Epithelial cell of esophagus (primary cell): ENCODE data around the gene CLDND2.

Experiments used
- DNase-seq: peaks from one replicate; pipeline ENCODE4 v3.0.0; 2010; ENCODE audit warnings: low read depth
- H3K4me3 ChIP-seq: 2 replicates; pipeline ENCODE4 v1.5.1; 2011; ENCODE audit warnings: mild to moderate bottlenecking, low read length, control low read depth
- TF ChIP-seq, protein P1 (sequence below): IDR thresholded peaks from 2 replicates; pipeline ENCODE4 v1.5.1; 2011; ENCODE audit warnings: low read depth, mild to moderate bottlenecking, low read length, control low read depth, inconsistent platforms; ENCODE audit not compliant: insufficient read depth; ENCODE audit errors: missing control alignments

Gene CLDND2

DNA sequence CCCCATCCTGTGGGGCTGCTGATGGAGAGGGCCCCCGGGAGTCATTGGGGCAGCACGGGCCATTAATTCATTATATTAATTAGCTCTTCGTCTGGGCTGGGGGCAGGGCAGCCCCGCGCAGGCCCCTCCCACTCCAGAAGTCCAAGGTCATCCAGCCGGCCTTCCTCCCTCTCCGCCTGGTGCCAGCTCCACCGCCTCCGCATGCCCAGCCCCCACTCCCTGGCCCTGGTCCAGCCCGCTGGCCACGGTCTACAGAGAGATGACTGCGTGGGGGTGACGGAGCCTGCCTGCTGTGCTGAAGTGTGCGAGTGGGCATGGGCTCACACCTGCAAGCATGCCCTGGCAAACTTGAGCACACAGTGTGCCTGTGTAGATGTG lies 48.5 kb downstream of the CLDND2 start:
- TF ChIP-seq, protein P1, sequence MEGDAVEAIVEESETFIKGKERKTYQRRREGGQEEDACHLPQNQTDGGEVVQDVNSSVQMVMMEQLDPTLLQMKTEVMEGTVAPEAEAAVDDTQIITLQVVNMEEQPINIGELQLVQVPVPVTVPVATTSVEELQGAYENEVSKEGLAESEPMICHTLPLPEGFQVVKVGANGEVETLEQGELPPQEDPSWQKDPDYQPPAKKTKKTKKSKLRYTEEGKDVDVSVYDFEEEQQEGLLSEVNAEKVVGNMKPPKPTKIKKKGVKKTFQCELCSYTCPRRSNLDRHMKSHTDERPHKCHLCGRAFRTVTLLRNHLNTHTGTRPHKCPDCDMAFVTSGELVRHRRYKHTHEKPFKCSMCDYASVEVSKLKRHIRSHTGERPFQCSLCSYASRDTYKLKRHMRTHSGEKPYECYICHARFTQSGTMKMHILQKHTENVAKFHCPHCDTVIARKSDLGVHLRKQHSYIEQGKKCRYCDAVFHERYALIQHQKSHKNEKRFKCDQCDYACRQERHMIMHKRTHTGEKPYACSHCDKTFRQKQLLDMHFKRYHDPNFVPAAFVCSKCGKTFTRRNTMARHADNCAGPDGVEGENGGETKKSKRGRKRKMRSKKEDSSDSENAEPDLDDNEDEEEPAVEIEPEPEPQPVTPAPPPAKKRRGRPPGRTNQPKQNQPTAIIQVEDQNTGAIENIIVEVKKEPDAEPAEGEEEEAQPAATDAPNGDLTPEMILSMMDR = no peak
- H3K4me3 ChIP-seq = no peak overlapping the region
- DNase-seq = no peak

DNA sequence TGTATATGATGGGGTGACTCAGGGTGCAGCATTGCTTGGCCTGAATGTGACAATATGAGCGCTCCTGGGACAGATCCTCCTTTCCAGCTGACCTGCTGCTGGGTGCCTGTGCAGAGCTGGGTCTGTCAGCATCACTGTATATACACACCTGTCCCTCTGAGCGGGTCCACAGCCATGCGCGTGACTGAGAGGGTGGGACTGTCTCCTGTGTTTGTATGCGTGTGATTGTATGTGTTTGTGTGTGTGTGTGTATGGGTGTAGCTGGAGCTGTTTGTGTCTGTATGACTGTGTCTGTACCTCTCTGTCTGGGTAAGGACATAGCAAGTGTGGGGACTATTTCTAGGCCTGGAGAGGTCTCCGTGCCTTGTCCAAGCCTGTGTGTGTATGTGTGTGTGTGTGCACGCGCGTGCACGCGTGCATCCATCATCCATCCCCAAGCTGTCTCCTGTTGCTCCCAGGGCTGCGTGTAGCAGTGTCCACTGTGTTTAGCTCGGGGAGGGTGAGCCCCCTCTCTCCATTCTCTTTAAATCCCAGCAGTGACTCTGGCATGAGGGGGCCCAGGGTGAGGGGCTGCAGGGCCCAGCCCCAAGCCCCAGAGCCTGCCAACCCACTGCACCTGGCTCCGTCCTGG lies 49.0 kb downstream of the CLDND2 start:
- TF ChIP-seq, protein P1 = no peak
- H3K4me3 ChIP-seq = no peak overlapping the region
- DNase-seq = no peak

DNA sequence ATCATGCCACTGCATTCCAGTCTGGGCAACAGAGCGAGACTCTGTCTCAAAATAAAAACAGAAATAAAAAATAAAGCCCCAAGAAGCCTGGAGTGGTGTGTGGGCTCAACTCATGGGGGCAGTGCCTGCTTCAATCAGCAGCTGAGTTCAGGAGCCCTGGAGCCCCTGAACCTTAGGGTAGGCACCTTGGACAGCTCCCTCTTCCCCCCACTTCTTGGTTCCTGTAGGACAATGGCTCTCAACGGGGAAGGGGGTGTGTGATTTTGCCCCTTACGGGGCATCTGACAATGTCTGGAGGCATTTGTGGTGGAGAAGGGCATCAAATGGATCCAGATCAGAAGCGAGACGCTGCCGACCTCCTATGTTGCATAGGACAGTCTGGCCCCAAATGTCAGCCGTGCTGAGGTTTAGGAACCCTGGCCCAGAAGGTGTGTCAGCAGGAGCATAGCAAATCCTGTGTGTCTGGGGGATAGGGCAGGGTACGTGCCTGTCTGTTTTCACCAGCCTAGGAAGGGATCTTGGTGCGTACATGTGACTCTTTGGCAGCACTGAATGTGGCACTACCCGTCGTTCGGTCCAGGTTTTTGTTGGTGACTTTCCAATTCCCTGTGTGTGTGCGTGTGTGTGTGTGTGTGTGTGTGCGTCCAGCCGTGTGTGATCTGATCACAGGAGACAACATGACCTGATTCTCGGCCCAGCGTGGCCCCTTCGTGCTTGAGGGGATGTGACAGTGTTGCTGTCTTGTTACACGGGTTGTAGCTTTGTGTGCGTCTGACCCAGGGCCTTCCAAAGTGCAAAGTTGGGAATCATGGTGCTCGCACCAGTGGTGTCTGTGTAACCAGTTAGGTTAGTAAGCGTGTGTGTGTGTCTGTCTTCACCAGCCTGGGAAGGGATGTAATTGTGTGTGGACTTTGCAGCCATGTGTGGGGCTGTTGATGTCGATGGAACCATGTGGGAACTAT lies 49.8 kb downstream of the CLDND2 start:
- DNase-seq = no peak
- no peak overlapping the region for H3K4me3 ChIP-seq
- TF ChIP-seq, protein P1 = no peak

DNA sequence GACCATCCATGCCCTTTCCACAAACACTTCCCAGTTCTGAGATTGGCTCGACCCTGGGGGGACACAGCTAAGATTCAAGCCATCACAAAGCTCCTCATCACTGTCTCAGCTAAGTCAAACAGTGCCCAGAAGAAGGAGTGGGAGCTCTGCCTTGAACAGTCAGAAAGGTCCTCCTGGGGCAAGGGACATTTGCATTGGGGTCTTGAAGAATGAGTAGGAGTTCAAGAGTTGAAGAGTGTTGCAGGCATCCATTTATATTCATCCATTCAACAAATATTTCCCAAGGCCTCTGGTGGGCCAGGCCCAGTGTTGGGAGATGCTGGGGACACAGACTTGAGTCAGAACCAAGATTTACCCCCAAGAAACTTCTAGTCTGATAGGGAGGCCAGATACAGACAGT lies 50.8 kb downstream of the CLDND2 start:
- no peak overlapping the region for H3K4me3 ChIP-seq
- DNase-seq = no peak
- TF ChIP-seq, protein P1 = no peak

DNA sequence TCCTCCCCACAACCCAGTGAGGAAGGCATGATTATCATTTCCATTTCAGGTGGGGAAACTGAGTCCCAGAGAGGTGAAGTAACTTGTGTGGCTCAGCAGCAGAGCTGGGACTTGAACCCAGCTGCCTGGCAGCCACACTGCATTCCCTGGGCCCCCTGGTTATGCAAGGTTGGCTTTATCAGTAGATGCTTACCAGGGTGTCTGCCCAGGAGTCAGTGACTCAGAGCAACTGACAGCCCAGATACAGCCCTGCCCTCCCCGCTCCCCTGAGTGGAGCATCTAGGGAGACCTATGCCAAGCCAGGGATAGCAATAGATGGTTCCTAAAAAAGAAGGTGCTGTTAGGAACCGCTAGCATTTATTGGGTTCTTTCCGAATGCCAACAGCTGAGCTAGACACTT lies 51.4 kb downstream of the CLDND2 start:
- no peak overlapping the region for H3K4me3 ChIP-seq
- TF ChIP-seq, protein P1 = no peak
- DNase-seq = no peak
